ENCODE measurements around the gene MSI2. TPM values are rescaled to one million over a fixed set of nuclear protein-coding genes. Genes with fewer than 3 reads are reported as not detected.
A peak's percentile ranks its signal among the peaks of the same experiment; 100 is the strongest.

The MSI2 gene
- total and polyA plus RNA-seq, 9 of the 15 experiments (the other 6 are each of a cell fraction or from before 2014, with no cell fraction given): 4.6 to 61.8 (median 42.4) TPM

GRCh38 chr17:57381498-57381897 lies 125.2 kb downstream of the MSI2 start (continued):
- TF ChIP-seq, protein P1, sequence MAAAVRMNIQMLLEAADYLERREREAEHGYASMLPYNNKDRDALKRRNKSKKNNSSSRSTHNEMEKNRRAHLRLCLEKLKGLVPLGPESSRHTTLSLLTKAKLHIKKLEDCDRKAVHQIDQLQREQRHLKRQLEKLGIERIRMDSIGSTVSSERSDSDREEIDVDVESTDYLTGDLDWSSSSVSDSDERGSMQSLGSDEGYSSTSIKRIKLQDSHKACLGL (CRISPR knock-in tag; IDR thresholded peaks at IDR 0.05; ENCODE audit: borderline replicate concordance, poor library complexity, severe bottlenecking): no peak

DNA sequence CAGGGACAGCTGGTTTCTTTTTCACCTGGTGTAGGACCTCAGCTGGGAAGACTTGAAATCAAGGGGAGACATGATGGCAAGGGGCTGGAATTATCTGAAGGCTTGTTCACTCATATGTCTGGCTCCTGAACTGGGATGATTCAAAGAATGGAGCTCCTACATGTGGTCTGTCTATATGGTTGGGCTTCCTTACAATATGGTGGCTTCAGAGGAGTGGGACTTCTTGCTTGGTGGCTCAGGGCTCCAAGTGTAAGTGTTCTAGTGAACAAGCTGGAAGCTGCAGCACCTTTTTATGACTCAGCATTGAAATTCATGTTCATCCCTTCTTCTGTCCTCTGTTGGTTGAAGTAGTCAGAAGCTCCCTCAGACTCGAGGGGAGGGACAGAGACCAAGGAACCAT lies 127.9 kb downstream of the MSI2 start:
- POLR2A ChIA-PET: interaction anchor here (0.6 to 1.0 kb wide), 3 partner anchors 10 to 114 kb away, joined by 3 to 4 read pairs (median 3); no protein-coding TSS in a partner anchor

More for the DNA sequence above, 127.9 kb downstream of the MSI2 start:
- Histone ChIP-seq H3K79me2 (ENCODE audit: control insufficient read depth, insufficient read depth, low read length) (peaks cover 35% of the 10 kb centered on the region), H3K9me1 (ENCODE audit: control insufficient read depth, insufficient read depth, low read length) (peaks cover 8% of the 10 kb centered on the region), H3K36me3 (ENCODE audit: control insufficient read depth, insufficient read depth, low read length) (peaks cover 7% of the 10 kb centered on the region; the same call in 2 of the 3 replicates), H3K27me3 (ENCODE audit: control insufficient read depth in 2 of 2, insufficient read depth in 2 of 2, low read length in 2 of 2) (no peaks in the 10 kb centered on the region), H4K20me1 (replicated peaks; ENCODE audit: control insufficient read depth, insufficient read depth, low read length) (no peaks in the 10 kb centered on the region), H3K4me2 (ENCODE audit: insufficient read depth, low read length) (no peak overlapping the region), H3K9ac (ENCODE audit: insufficient read depth in 1 of 2, low read depth in 2 of 2, low read length in 2 of 2) (no peak overlapping the region), H3K27ac (ENCODE audit: extremely low read depth, low read depth, low read length) (no peak overlapping the region), H3K4me1 (replicated peaks in 1 of 2; ENCODE audit: control insufficient read depth in 2 of 2, insufficient read depth in 2 of 2, low read length in 2 of 2) (peaks cover 12 to 39% of the 10 kb centered on the region in 2 experiments), H3K9me3 (replicated peaks; ENCODE audit: control insufficient read depth, insufficient read depth, low read depth, low read length) (peaks cover 18% of the 10 kb centered on the region), H2AFZ (ENCODE audit: low read depth, low read length) (no peak overlapping the region), H3K4me3 (no peak overlapping the region)
- intact Hi-C loops (cut with micrococcal nuclease): no loop called here
- in situ Hi-C loops (cut with MboI): no loop called here
- DNase-seq (ENCODE audit: extremely low read depth in 1 of 4, low spot score in 3 of 4) (no peak), ATAC-seq (no peak), FAIRE-seq (no peak)
- BruUV-seq (replicated peaks): no TSS peak
- TF ChIP-seq, protein P2, sequence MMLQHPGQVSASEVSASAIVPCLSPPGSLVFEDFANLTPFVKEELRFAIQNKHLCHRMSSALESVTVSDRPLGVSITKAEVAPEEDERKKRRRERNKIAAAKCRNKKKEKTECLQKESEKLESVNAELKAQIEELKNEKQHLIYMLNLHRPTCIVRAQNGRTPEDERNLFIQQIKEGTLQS (IDR thresholded peaks at IDR 0.05): no peak
- TF ChIP-seq, protein P2 (CRISPR knock-in tag; conservative IDR thresholded peaks at IDR 0.05): no peak
- no peak for TF ChIP-seq KDM4B (IDR thresholded peaks at IDR 0.05; ENCODE audit: borderline replicate concordance in 2 of 2, low read depth in 1 of 2)
- TF ChIP-seq YY1 (IDR thresholded peaks at IDR 0.05; ENCODE audit: borderline replicate concordance in 1 of 3, control insufficient read depth in 1 of 3, extremely low read depth in 1 of 3, insufficient read depth in 3 of 3, insufficient read length in 1 of 3, insufficient replicate concordance in 2 of 3, low read depth in 1 of 3, low read length in 2 of 3): peak in 1 of 3 experiments; percentile 68
- no peak for TF ChIP-seq MXI1 (IDR thresholded peaks at IDR 0.05; ENCODE audit: low read depth, low read length)
- WGBS (ENCODE audit: insufficient coverage, low coverage, missing lambda C conversion rate): 88% methylated on average over 1 of the region's 1 CpG
- CTCF ChIA-PET (ENCODE audit: low intra/inter-chr PET ratio): interaction anchor here (0.6 kb wide), 1 partner anchor 116 kb away, joined by 3 read pairs; no protein-coding TSS in a partner anchor

Measured in K562 (cell line).